Measurements from ENCODE around the gene LRRC28. TPM values are rescaled to one million over a fixed set of nuclear protein-coding genes. Genes with fewer than 3 reads are reported as not detected.

LRRC28 gene
- polyA plus RNA-seq, 1 of the 3 experiments (the other 2 are of a cell fraction) = 15.2 TPM

DNA sequence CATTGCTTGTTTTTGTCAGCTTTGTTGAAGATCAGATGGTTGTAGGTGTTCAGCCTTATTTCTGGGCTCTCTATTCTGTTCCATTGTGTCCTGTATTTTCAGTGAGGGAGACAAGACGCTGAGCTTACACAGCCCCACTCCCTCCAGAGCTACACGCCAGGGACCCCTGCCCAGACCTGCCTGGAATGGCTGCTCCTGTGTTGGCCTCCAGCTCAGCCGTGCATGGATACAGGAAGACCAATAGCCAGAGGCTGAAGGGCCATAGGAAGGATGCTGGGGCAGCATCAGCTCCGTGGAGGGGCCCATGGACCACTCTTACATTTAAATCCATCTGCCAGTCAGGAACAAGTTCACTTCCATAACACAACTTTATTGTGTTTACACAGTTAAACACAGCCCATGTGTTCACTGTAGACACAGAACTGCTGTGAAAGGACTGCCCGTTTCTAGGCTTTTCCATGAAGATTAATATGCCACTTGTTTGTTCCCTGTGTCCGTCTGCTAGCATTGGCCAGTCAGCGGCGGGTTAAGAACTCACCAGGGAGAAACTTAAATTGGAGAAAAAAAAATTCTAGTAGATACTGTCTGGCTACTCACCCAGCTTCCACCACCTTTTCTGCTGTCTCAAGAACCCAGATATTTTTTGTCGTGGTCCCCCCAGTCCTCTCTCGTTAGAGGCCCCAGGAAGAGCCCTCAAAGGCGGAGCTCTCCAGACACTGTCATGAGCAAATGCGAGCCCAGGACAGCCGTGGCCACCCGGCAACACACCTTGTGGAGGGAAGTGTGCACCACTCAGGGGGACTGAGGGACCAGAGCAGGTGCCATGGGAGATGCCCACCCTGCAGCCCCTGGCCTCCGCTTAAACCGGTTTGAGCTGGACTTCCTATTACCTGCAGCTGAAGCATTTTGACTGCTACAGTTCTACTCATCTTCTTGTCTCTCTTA, 172.2 kb downstream of the LRRC28 start:
- ChIA-PET POLR2A (no interaction called here), CTCF (interaction anchor here (1.4 kb wide), 1 partner anchor 333 kb away, joined by 3 read pairs; no protein-coding TSS in a partner anchor)

DNA sequence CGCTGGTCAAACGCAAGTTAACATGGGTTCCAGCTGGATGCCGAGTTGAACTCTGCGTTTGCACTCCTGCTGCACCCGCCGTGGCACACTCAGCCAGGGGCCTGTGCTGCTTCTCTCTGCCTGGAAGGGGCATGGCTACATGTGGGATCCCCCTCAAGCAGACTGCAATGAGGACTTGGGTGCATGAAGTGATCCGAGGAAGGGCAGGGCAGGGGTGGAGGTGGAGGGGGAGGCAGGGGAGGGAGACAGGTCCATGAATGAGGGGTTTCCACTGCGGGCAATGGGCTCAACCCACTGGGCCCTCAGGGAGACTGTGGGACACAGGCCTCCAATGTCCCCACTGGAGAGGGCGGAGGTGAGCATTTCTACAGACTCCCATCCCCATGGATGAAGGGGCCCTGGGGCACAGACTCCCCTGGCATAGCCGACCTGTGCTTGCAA, 172.9 kb downstream of the LRRC28 start:
- H3K9me3 ChIP-seq = no peaks in the 10 kb centered on the region
- CTCF ChIA-PET = interaction anchor here (1.4 kb wide), 1 partner anchor 332 kb away, joined by 3 read pairs; no protein-coding TSS in a partner anchor
- H3F3A ChIP-seq (replicated peaks; ENCODE audit: insufficient read depth) = no peaks in the 10 kb centered on the region
- H2AFZ ChIP-seq (ENCODE audit: low read depth) = no peak overlapping the region
- peak overlapping the region in 1 of 2 experiments; percentile 94; a peak in 1 of 4 replicates for H3K27ac ChIP-seq (ENCODE audit: low read depth in 2 of 2, low read length in 1 of 2)
- no peak for DNase-seq
- no peak overlapping the region for H3K4me3 ChIP-seq (ENCODE audit: low read depth in 2 of 2, low read length in 1 of 2)
- H3K4me1 ChIP-seq (ENCODE audit: control insufficient read depth in 1 of 2, insufficient read depth in 2 of 2, low read depth in 1 of 2, low read length in 1 of 2) = peaks cover 12 to 16% of the 10 kb centered on the region in 2 experiments; a peak in 3 of 4 replicates
- no peak overlapping the region for H3K4me2 ChIP-seq
- no peaks in the 10 kb centered on the region for H3K79me2 ChIP-seq (ENCODE audit: insufficient read depth)
- POLR2A ChIA-PET = no interaction called here
- WGBS (ENCODE audit: low lambda C conversion rate) = 99% methylated on average over 9 of the region's 10 CpGs
- H3K9me2 ChIP-seq = no peaks in the 10 kb centered on the region
- H4K20me1 ChIP-seq (ENCODE audit: insufficient read depth) = no peaks in the 10 kb centered on the region
- no peak overlapping the region for H3K9ac ChIP-seq
- no peaks in the 10 kb centered on the region for H3K36me3 ChIP-seq (replicated peaks in 1 of 2; ENCODE audit: control insufficient read depth in 1 of 2, insufficient read depth in 2 of 2, low read length in 1 of 2)
- H3K27me3 ChIP-seq (ENCODE audit: insufficient read depth) = no peaks in the 10 kb centered on the region
- no peak for TF ChIP-seq ELF1 (IDR thresholded peaks at IDR 0.05)
- no peak for TF ChIP-seq FOSL2 (IDR thresholded peaks at IDR 0.05; ENCODE audit: borderline replicate concordance, low read depth)
- TF ChIP-seq, protein P1, sequence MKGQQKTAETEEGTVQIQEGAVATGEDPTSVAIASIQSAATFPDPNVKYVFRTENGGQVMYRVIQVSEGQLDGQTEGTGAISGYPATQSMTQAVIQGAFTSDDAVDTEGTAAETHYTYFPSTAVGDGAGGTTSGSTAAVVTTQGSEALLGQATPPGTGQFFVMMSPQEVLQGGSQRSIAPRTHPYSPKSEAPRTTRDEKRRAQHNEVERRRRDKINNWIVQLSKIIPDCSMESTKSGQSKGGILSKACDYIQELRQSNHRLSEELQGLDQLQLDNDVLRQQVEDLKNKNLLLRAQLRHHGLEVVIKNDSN (IDR thresholded peaks at IDR 0.05; ENCODE audit: borderline replicate concordance, low read depth) = no peak
- no peak for TF ChIP-seq YY1 (IDR thresholded peaks at IDR 0.05; ENCODE audit: low read depth)
- no peak for TF ChIP-seq MXI1 (IDR thresholded peaks at IDR 0.05; ENCODE audit: low read depth, low read length)
- TF ChIP-seq MAX (IDR thresholded peaks at IDR 0.05; ENCODE audit: low read depth) = no peak
- no peak for TF ChIP-seq CHD2 (IDR thresholded peaks at IDR 0.05; ENCODE audit: low read length, partially characterized antibody)
- TF ChIP-seq POLR2AphosphoS5 (IDR thresholded peaks at IDR 0.05; ENCODE audit: low read depth, low read length) = no peak
- TF ChIP-seq RCOR1 (IDR thresholded peaks at IDR 0.05; ENCODE audit: low read length) = no peak
- no peak for TF ChIP-seq TAF1 (IDR thresholded peaks at IDR 0.05; ENCODE audit: borderline replicate concordance, low read depth, low read length)
- no peak for TF ChIP-seq RXRA (IDR thresholded peaks at IDR 0.05; ENCODE audit: borderline replicate concordance, low read depth)
- TF ChIP-seq EP300 (IDR thresholded peaks at IDR 0.05; ENCODE audit: borderline replicate concordance in 1 of 2, low read depth in 1 of 2, low read length in 1 of 2) = no peak
- TF ChIP-seq FOXM1 (IDR thresholded peaks at IDR 0.05; ENCODE audit: low read depth) = no peak
- TF ChIP-seq ZBTB33 (IDR thresholded peaks at IDR 0.05; ENCODE audit: borderline replicate concordance, low read depth) = no peak
- TF ChIP-seq EZH2phosphoT487 (IDR thresholded peaks at IDR 0.05; ENCODE audit: borderline replicate concordance, low read depth) = no peak
- no peak for TF ChIP-seq FOXJ3 (CRISPR knock-in tag; IDR thresholded peaks at IDR 0.05)
- TF ChIP-seq, protein P2, sequence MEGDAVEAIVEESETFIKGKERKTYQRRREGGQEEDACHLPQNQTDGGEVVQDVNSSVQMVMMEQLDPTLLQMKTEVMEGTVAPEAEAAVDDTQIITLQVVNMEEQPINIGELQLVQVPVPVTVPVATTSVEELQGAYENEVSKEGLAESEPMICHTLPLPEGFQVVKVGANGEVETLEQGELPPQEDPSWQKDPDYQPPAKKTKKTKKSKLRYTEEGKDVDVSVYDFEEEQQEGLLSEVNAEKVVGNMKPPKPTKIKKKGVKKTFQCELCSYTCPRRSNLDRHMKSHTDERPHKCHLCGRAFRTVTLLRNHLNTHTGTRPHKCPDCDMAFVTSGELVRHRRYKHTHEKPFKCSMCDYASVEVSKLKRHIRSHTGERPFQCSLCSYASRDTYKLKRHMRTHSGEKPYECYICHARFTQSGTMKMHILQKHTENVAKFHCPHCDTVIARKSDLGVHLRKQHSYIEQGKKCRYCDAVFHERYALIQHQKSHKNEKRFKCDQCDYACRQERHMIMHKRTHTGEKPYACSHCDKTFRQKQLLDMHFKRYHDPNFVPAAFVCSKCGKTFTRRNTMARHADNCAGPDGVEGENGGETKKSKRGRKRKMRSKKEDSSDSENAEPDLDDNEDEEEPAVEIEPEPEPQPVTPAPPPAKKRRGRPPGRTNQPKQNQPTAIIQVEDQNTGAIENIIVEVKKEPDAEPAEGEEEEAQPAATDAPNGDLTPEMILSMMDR (IDR thresholded peaks at IDR 0.05) = no peak
- no peak for TF ChIP-seq SIN3A (IDR thresholded peaks at IDR 0.05; ENCODE audit: borderline replicate concordance, low read depth, low read length)

More for the DNA sequence above, 172.2 kb downstream of the LRRC28 start:
- 85% methylated on average over 14 of the region's 16 CpGs for WGBS (ENCODE audit: low lambda C conversion rate)
- no peaks in the 10 kb centered on the region for H3F3A ChIP-seq (replicated peaks; ENCODE audit: insufficient read depth)
- H3K27ac ChIP-seq (ENCODE audit: low read depth in 2 of 2, low read length in 1 of 2) = no peak overlapping the region
- peaks cover 12 to 16% of the 10 kb centered on the region in 2 experiments; a peak in 3 of 4 replicates for H3K4me1 ChIP-seq (ENCODE audit: control insufficient read depth in 1 of 2, insufficient read depth in 2 of 2, low read depth in 1 of 2, low read length in 1 of 2)
- no peaks in the 10 kb centered on the region for H3K79me2 ChIP-seq (ENCODE audit: insufficient read depth)
- no peak overlapping the region for H3K4me3 ChIP-seq (ENCODE audit: low read depth in 2 of 2, low read length in 1 of 2)
- no peak for TF ChIP-seq TCF12 (IDR thresholded peaks at IDR 0.05)
- TF ChIP-seq CHD2 (IDR thresholded peaks at IDR 0.05; ENCODE audit: low read length, partially characterized antibody) = no peak
- no peak for TF ChIP-seq SIN3A (IDR thresholded peaks at IDR 0.05; ENCODE audit: borderline replicate concordance, low read depth, low read length)
- no peak for TF ChIP-seq GABPA (IDR thresholded peaks at IDR 0.05; ENCODE audit: low read depth)
- TF ChIP-seq ELF1 (IDR thresholded peaks at IDR 0.05) = no peak
- H3K27me3 ChIP-seq (ENCODE audit: insufficient read depth) = no peaks in the 10 kb centered on the region
- H2AFZ ChIP-seq (ENCODE audit: low read depth) = no peak overlapping the region
- no peaks in the 10 kb centered on the region for H4K20me1 ChIP-seq (ENCODE audit: insufficient read depth)
- H3K9me2 ChIP-seq = no peaks in the 10 kb centered on the region
- H3K4me2 ChIP-seq = no peak overlapping the region
- no peak for DNase-seq
- no peak overlapping the region for H3K9ac ChIP-seq
- no peaks in the 10 kb centered on the region for H3K9me3 ChIP-seq
- H3K36me3 ChIP-seq (replicated peaks in 1 of 2; ENCODE audit: control insufficient read depth in 1 of 2, insufficient read depth in 2 of 2, low read length in 1 of 2) = no peaks in the 10 kb centered on the region
